Activated T-helper 2 cell treated with anti-CD3 and anti-CD28 coated beads, Interferon-gamma antibody, Interleukin-2, Interleukin-4, amounts not matched to agents 10 μg/mL and 5 μg/mL and 100 μg/mL, durations not matched to agents 14 hours and 24 hours and 36 hours (primary cell): ENCODE measurements around the gene ZNF345. TPM values are rescaled to one million over a fixed set of nuclear protein-coding genes. Genes with fewer than 3 reads are reported as not detected.

Experiments used
- DNase-seq: peaks from one replicate; pipeline ENCODE4 v3.0.0; 2021; ENCODE audit warnings: low spot score
- H3K27ac Mint-ChIP-seq: one replicate; pipeline ENCODE4 v1.8.0; 2021; ENCODE audit warnings: mixed read lengths
- H3K27me3 Mint-ChIP-seq: one replicate; pipeline ENCODE4 v1.8.0; 2021; ENCODE audit warnings: low read depth, mixed read lengths
- H3K36me3 Mint-ChIP-seq: one replicate; pipeline ENCODE4 v1.8.0; 2021; ENCODE audit warnings: low read depth, mixed read lengths
- H3K4me1 Mint-ChIP-seq: one replicate; pipeline ENCODE4 v1.8.0; 2021; ENCODE audit warnings: low read depth, mixed read lengths
- H3K4me3 Mint-ChIP-seq: one replicate; pipeline ENCODE4 v1.8.0; 2021; ENCODE audit warnings: low read depth, mild to moderate bottlenecking, moderate library complexity, mixed read lengths
- H3K9me3 Mint-ChIP-seq: one replicate; pipeline ENCODE4 v1.8.0; 2021; ENCODE audit warnings: mixed read lengths
- intact Hi-C: fragments of 100-400 bp; cut with micrococcal nuclease; formaldehyde crosslinking; loops from one replicate; pipeline ENCODE4 v1.15.1; 2023
- total RNA-seq: library from RNA; stranded (reverse); gene quantifications from 2 replicates; pipeline ENCODE4 v1.2.3, GENCODE V29; 2022

ZNF345 gene
- total RNA-seq, result 2.3 and 3.9 TPM in 2 replicates

GRCh38 chr19:36850559-36851442 lies at the start of gene ZNF345:
TSS of gene ZNF345 (plus strand) at chr19:36850876. CDS start at chr19:36876831, 25,955 bp downstream.
- peaks cover 25% of the 10 kb centered on the region for H3K9me3 Mint-ChIP-seq
- no peak within 1 kb of the TSS for H3K27ac Mint-ChIP-seq
- peaks cover 4% of the 10 kb centered on the region for H3K4me1 Mint-ChIP-seq
- DNase-seq, result peak; percentile 84
- no peaks in the 10 kb centered on the region for H3K27me3 Mint-ChIP-seq
- no peak within 1 kb of the TSS for H3K4me3 Mint-ChIP-seq
- intact Hi-C loops, result loop anchor here (1.0 to 5.0 kb wide), 12 partner anchors 12 to 616 kb away; partner anchors contain the start of genes ZFP14, ZNF383, ZNF529 and ZNF566
- H3K36me3 Mint-ChIP-seq, result peaks cover 54% of the 10 kb centered on the region

GRCh38 chr19:36805364-36805763 lies 45.3 kb upstream of the ZNF345 start:
- Mint-ChIP-seq H3K27ac (no peak overlapping the region), H3K36me3 (peaks cover 18% of the 10 kb centered on the region), H3K27me3 (no peaks in the 10 kb centered on the region), H3K4me1 (no peaks in the 10 kb centered on the region), H3K4me3 (no peak overlapping the region), H3K9me3 (peaks cover 49% of the 10 kb centered on the region)
- intact Hi-C loops, result no loop called here
- no peak for DNase-seq

DNA sequence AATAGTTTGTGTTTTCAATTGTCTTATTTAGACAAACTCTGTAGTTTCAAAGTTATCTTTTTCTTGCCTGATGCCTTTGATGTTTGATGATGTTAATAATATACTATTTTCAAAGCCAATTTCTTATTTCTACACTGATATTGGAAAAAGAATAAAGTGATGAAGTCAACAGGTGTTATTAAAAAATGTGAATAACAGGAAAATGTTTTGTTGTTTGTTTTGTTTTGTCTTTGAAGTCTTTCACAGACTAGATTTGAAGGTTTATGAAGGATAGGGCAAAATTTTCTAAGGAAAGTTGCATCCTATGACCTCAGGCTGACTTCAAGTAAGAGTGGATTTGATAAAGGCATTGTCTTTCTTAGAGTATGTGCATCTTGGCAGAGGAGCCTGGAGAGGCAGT lies 43.6 kb upstream of the ZNF345 start:
- H3K27me3 Mint-ChIP-seq, result no peaks in the 10 kb centered on the region
- H3K36me3 Mint-ChIP-seq, result peaks cover 23% of the 10 kb centered on the region
- no peak overlapping the region for H3K4me3 Mint-ChIP-seq
- intact Hi-C loops, result no loop called here
- peaks cover 60% of the 10 kb centered on the region for H3K9me3 Mint-ChIP-seq
- H3K27ac Mint-ChIP-seq, result no peak overlapping the region
- no peaks in the 10 kb centered on the region for H3K4me1 Mint-ChIP-seq
- DNase-seq, result no peak

- intact Hi-C loops, result no loop called here
- Mint-ChIP-seq H3K4me3 (no peak overlapping the region), H3K27me3 (no peaks in the 10 kb centered on the region), H3K36me3 (peaks cover 59% of the 10 kb centered on the region), H3K4me1 (no peaks in the 10 kb centered on the region), H3K9me3 (peaks cover 63% of the 10 kb centered on the region), H3K27ac (no peak overlapping the region)
- DNase-seq, result no peak
Measured at GRCh38 chr19:36819130-36819630, 31.5 kb upstream of the ZNF345 start.

DNA sequence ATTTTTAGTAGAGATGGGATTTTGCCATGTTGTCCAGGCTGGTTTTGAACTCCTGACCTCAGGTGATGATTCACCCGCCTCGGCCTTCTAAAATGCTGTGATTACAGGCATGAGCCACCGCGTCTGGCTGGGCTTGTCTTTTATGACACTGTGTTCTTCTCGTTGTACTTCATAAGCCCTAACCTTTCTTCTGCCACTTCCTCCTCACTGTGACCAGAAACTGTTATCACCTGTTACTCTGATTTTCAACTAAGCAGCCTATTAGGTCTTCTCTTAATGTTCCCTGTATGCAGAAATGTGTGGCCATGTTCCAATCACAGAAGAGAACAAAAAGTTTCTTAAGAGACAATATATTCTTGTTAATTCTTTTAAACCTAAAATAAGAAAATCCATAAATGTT lies 28.9 kb upstream of the ZNF345 start:
- intact Hi-C loops, result no loop called here
- no peaks in the 10 kb centered on the region for H3K27me3 Mint-ChIP-seq
- no peak overlapping the region for H3K27ac Mint-ChIP-seq
- peaks cover 77% of the 10 kb centered on the region for H3K9me3 Mint-ChIP-seq
- H3K4me3 Mint-ChIP-seq, result no peak overlapping the region
- no peaks in the 10 kb centered on the region for H3K4me1 Mint-ChIP-seq
- H3K36me3 Mint-ChIP-seq, result peaks cover 78% of the 10 kb centered on the region
- no peak for DNase-seq

GRCh38 chr19:36833430-36833829 lies 17.2 kb upstream of the ZNF345 start:
- H3K27ac Mint-ChIP-seq, result no peak overlapping the region
- no peak overlapping the region for H3K4me3 Mint-ChIP-seq
- H3K9me3 Mint-ChIP-seq, result peaks cover 68% of the 10 kb centered on the region
- H3K27me3 Mint-ChIP-seq, result no peaks in the 10 kb centered on the region
- DNase-seq, result no peak
- H3K36me3 Mint-ChIP-seq, result peaks cover 56% of the 10 kb centered on the region
- H3K4me1 Mint-ChIP-seq, result no peaks in the 10 kb centered on the region
- intact Hi-C loops, result no loop called here

- Mint-ChIP-seq H3K9me3 (peaks cover 58% of the 10 kb centered on the region), H3K36me3 (peaks cover 41% of the 10 kb centered on the region), H3K27me3 (no peaks in the 10 kb centered on the region), H3K27ac (no peak overlapping the region), H3K4me3 (no peak overlapping the region), H3K4me1 (peaks cover 2% of the 10 kb centered on the region)
- intact Hi-C loops, result loop anchor here (5.0 kb wide), 1 partner anchor 65 kb away; the partner anchor contains the start of gene ZNF850
- no peak for DNase-seq
Measured at GRCh38 chr19:36837176-36837905, 13.3 kb upstream of the ZNF345 start.

DNA sequence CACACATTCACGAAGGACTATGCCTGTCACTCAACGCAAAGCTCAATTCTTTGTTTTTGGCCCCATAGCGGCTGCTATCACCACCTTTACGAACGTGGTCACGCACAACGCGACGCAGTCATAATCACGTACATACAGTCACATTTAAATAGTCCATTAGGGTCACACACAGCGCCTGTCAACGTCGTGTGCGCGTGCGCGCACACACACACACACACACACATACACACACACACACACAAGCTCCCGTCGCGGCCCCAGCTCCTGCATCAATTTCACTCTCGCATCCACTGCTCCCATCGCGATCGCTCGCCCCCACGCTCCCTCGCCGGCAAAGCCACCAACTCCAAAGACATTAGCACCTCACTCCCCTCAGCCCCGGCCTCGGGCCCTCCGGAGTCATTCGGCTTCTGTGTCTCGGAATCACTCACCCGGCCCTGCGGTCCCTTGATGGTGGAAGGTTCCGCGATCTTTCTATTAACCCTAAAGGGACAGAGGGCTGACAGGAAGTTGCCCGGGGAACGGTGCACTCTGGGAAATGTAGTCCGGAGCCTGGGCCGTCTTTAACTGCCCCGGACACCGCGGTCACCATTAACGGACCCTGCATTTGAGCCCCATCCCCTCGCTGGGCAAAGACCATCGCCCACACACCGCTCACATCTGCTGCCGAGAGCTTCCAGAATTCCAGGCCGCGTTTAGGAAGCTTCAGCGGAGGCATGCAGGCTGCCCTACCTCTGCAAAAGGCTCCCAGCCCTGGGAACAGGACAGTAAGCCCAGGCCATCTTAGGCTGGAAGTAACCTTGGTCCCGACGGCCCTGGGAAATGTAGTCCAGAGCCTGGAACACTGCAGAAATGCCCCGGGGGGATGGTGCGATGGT lies 12.5 kb upstream of the ZNF345 start, which contains the start of gene ZNF790:
TSS of gene ZNF790 (minus strand) at position 482 of the 878 bp plus-strand sequence. CDS start 12,768 bp downstream, outside the sequence.
- intact Hi-C loops, result loop anchor here (1.0 to 5.0 kb wide), 3 partner anchors 12 to 66 kb away; partner anchors contain the start of genes ZNF345 and ZNF850
- H3K9me3 Mint-ChIP-seq, result peaks cover 50% of the 10 kb centered on the region
- no peak within 1 kb of the TSS for H3K27ac Mint-ChIP-seq
- peaks cover 39% of the 10 kb centered on the region for H3K36me3 Mint-ChIP-seq
- H3K4me1 Mint-ChIP-seq, result peaks cover 2% of the 10 kb centered on the region
- H3K27me3 Mint-ChIP-seq, result no peaks in the 10 kb centered on the region
- peak; percentile 77 for DNase-seq
- no peak within 1 kb of the TSS for H3K4me3 Mint-ChIP-seq

DNA sequence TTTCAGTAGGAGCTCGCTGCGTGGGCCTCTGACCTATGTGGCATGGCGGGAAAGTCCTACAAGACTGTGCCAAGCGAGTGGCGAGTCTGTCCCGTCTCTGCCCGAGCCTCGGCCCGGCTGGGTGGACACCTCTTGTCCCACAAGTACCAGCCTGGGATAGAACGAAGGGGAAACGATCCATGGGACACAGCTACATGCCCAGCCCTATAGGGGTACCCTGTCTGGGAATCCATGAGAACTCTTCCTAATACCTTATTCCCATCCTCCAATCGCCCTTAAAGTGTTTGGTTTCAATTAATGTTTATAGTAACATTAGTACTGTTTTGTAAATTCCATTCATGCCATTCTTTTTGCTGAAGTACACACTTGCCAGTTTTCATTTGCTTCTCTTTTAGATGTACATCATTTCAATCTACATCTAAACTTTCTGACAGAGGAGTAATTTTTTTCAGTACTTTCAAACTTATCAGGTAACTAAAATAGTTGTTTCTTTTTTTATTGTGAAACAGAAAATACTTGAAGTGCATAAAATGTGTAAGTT lies 11.8 kb upstream of the ZNF345 start:
- DNase-seq, result no peak
- Mint-ChIP-seq H3K27me3 (no peaks in the 10 kb centered on the region), H3K4me1 (peaks cover 2% of the 10 kb centered on the region), H3K27ac (no peak overlapping the region), H3K4me3 (no peak overlapping the region), H3K9me3 (peaks cover 43% of the 10 kb centered on the region), H3K36me3 (peaks cover 38% of the 10 kb centered on the region)
- intact Hi-C loops, result loop anchor here (1.0 to 5.0 kb wide), 3 partner anchors 11 to 67 kb away; partner anchors contain the start of genes ZNF345 and ZNF850

DNA sequence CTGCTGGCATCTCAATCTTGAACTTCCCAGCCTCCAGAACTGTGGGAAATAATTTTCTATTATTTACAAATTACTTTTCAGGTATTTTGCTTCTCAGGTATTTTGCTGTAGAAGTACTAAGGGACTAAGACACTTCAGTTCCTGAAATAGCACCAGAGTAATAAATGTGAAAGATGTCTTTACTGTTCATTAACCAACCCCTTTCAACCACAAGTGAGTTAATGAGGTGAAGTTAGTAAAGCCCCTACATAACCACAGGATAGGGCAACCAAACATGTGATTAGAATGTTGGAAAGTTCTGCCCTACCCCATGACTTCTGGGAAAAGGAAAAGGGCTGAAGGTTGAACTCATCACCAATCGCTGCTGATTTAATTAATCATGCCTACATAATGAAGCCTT lies 2.7 kb upstream of the ZNF345 start:
- Mint-ChIP-seq H3K4me3 (peak overlapping the region; percentile 74), H3K4me1 (peaks cover 4% of the 10 kb centered on the region), H3K36me3 (peaks cover 54% of the 10 kb centered on the region), H3K27ac (no peak overlapping the region), H3K27me3 (no peaks in the 10 kb centered on the region), H3K9me3 (peaks cover 23% of the 10 kb centered on the region)
- intact Hi-C loops, result loop anchor here (10.0 kb wide), 1 partner anchor 633 kb away; the partner anchor contains the start of genes ZNF146 and ZNF565
- no peak for DNase-seq

GRCh38 chr19:36849701-36850558 lies 746 bp upstream of the ZNF345 start:
- intact Hi-C loops, result loop anchor here (1.0 to 10.0 kb wide), 14 partner anchors 12 to 635 kb away; partner anchors contain the start of genes ZFP14, ZNF146, ZNF383 and ZNF420
- H3K9me3 Mint-ChIP-seq, result peaks cover 28% of the 10 kb centered on the region
- no peak overlapping the region for H3K27ac Mint-ChIP-seq
- peaks cover 4% of the 10 kb centered on the region for H3K4me1 Mint-ChIP-seq
- DNase-seq, result peak; percentile 87
- H3K27me3 Mint-ChIP-seq, result no peaks in the 10 kb centered on the region
- peaks cover 57% of the 10 kb centered on the region for H3K36me3 Mint-ChIP-seq
- no peak overlapping the region for H3K4me3 Mint-ChIP-seq
